ENCODE results near the gene BAIAP2.

The BAIAP2 gene

GRCh38 chr17:81071761-81072741 lies 37.1 kb downstream of the BAIAP2 start:
- Histone ChIP-seq H4K20me1 (ENCODE audit: insufficient read depth, low read length) (no peaks in the 10 kb centered on the region), H3K4me1 (ENCODE audit: low read length) (no peaks in the 10 kb centered on the region), H3K4me2 (ENCODE audit: low read depth, low read length) (peak overlapping the region; percentile 45), H3K36me3 (replicated peaks; ENCODE audit: insufficient read depth, low read length) (no peaks in the 10 kb centered on the region), H3K9me3 (replicated peaks; ENCODE audit: insufficient read depth, low read length) (no peaks in the 10 kb centered on the region), H3K27ac (ENCODE audit: low read length) (no peak overlapping the region), H3K27me3 (replicated peaks; ENCODE audit: insufficient read depth, low read length) (peaks cover 99% of the 10 kb centered on the region), H2AFZ (ENCODE audit: low read length) (no peak overlapping the region), H3K4me3 (ENCODE audit: low read length) (peak overlapping the region; percentile 31; the same call in 1 of the 2 replicates), H3K9me2 (replicated peaks; ENCODE audit: insufficient read depth, low read length) (no peaks in the 10 kb centered on the region), H3K79me2 (ENCODE audit: low read length) (no peaks in the 10 kb centered on the region), H3F3A (ENCODE audit: insufficient read depth, low read length) (no peaks in the 10 kb centered on the region), H3K9ac (ENCODE audit: low read length) (no peak overlapping the region)
- DNase-seq = no peak
- TF ChIP-seq CTCF (IDR thresholded peaks at IDR 0.05; ENCODE audit: low read length) = no peak
- no peak for TF ChIP-seq EZH2phosphoT487 (IDR thresholded peaks at IDR 0.05; ENCODE audit: low read length)
- no peak for TF ChIP-seq EZH2 (optimal IDR thresholded peaks at IDR 0.05; ENCODE audit: low read depth, low read length)

- no peak overlapping the region for H2AFZ ChIP-seq (ENCODE audit: low read length)
- H3K9me2 ChIP-seq (replicated peaks; ENCODE audit: insufficient read depth, low read length) = no peaks in the 10 kb centered on the region
- no peaks in the 10 kb centered on the region for H3K36me3 ChIP-seq (replicated peaks; ENCODE audit: insufficient read depth, low read length)
- H4K20me1 ChIP-seq (ENCODE audit: insufficient read depth, low read length) = no peaks in the 10 kb centered on the region
- H3K27ac ChIP-seq (ENCODE audit: low read length) = no peak overlapping the region
- H3K27me3 ChIP-seq (replicated peaks; ENCODE audit: insufficient read depth, low read length) = peaks cover 100% of the 10 kb centered on the region
- no peak overlapping the region for H3K4me2 ChIP-seq (ENCODE audit: low read depth, low read length)
- no peak overlapping the region for H3K9ac ChIP-seq (ENCODE audit: low read length)
- no peak for DNase-seq
- TF ChIP-seq EZH2phosphoT487 (IDR thresholded peaks at IDR 0.05; ENCODE audit: low read length) (no peak), EZH2 (optimal IDR thresholded peaks at IDR 0.05; ENCODE audit: low read depth, low read length) (no peak), CTCF (IDR thresholded peaks at IDR 0.05; ENCODE audit: low read length) (no peak)
- no peaks in the 10 kb centered on the region for H3K9me3 ChIP-seq (replicated peaks; ENCODE audit: insufficient read depth, low read length)
- H3K4me1 ChIP-seq (ENCODE audit: low read length) = no peaks in the 10 kb centered on the region
- H3K79me2 ChIP-seq (ENCODE audit: low read length) = no peaks in the 10 kb centered on the region
- H3F3A ChIP-seq (ENCODE audit: insufficient read depth, low read length) = no peaks in the 10 kb centered on the region
- no peak overlapping the region for H3K4me3 ChIP-seq (ENCODE audit: low read length)
These were observed 39.3 kb downstream of the BAIAP2 start for GRCh38 chr17:81073967-81074839.

GRCh38 chr17:81074875-81075274 lies 39.9 kb downstream of the BAIAP2 start:
- Histone ChIP-seq H3K9ac (ENCODE audit: low read length) (no peak overlapping the region), H3K4me2 (ENCODE audit: low read depth, low read length) (no peak overlapping the region), H3K27me3 (replicated peaks; ENCODE audit: insufficient read depth, low read length) (peaks cover 100% of the 10 kb centered on the region), H3K9me2 (replicated peaks; ENCODE audit: insufficient read depth, low read length) (no peaks in the 10 kb centered on the region), H4K20me1 (ENCODE audit: insufficient read depth, low read length) (no peaks in the 10 kb centered on the region), H3K9me3 (replicated peaks; ENCODE audit: insufficient read depth, low read length) (no peaks in the 10 kb centered on the region), H3K27ac (ENCODE audit: low read length) (no peak overlapping the region), H3K79me2 (ENCODE audit: low read length) (no peaks in the 10 kb centered on the region), H3K4me1 (ENCODE audit: low read length) (no peaks in the 10 kb centered on the region), H3K36me3 (replicated peaks; ENCODE audit: insufficient read depth, low read length) (no peaks in the 10 kb centered on the region), H2AFZ (ENCODE audit: low read length) (no peak overlapping the region), H3K4me3 (ENCODE audit: low read length) (no peak overlapping the region), H3F3A (ENCODE audit: insufficient read depth, low read length) (no peaks in the 10 kb centered on the region)
- no peak for DNase-seq
- no peak for TF ChIP-seq EZH2 (optimal IDR thresholded peaks at IDR 0.05; ENCODE audit: low read depth, low read length)
